GM12878 (cell line): ENCODE data around the gene FAM111B. TPM values are rescaled to one million over a fixed set of nuclear protein-coding genes. Genes with fewer than 3 reads are reported as not detected.

ENCODE experiments used
- ASH2L ChIP-seq: fragments of 300-600, 200-600 bp; sonication (generic); IDR thresholded peaks from 2 replicates; pipeline ENCODE4 v1.6.1; 2017; ENCODE audit warnings: low read depth, mild to moderate bottlenecking, borderline replicate concordance
- ATF2 ChIP-seq: IDR thresholded peaks from 2 replicates; pipeline ENCODE4 v1.6.1; 2012; ENCODE audit warnings: low read length, inconsistent platforms
- BCL11A ChIP-seq: IDR thresholded peaks from 2 replicates; pipeline ENCODE4 v1.6.1; 2011; ENCODE audit warnings: low read depth, low read length
- CREM ChIP-seq: IDR thresholded peaks from 2 replicates; pipeline ENCODE4 v1.6.1; 2014; ENCODE audit warnings: antibody characterized with exemption, low read depth
- E2F8 ChIP-seq: fragments of 450-650 bp; IDR thresholded peaks from 2 replicates; pipeline ENCODE4 v1.6.1; 2018; ENCODE audit warnings: mild to moderate bottlenecking, low read depth, moderate library complexity; ENCODE audit not compliant: partially characterized antibody
- HDGF ChIP-seq: fragments of 450-650 bp; IDR thresholded peaks from 2 replicates; pipeline ENCODE4 v1.6.1; 2016; ENCODE audit warnings: antibody characterized with exemption
- IRF3 ChIP-seq: fragments of 450-650 bp; IDR thresholded peaks from 2 replicates; pipeline ENCODE4 v1.6.1; 2014; ENCODE audit warnings: mild to moderate bottlenecking
- JUNB ChIP-seq: IDR thresholded peaks from 2 replicates; pipeline ENCODE4 v1.6.1; 2016; ENCODE audit warnings: antibody characterized with exemption, mild to moderate bottlenecking
- KAT2A ChIP-seq: conservative IDR thresholded peaks from 2 replicates; pipeline ENCODE4 v1.6.1; 2011; ENCODE audit warnings: low read depth, low read length; ENCODE audit not compliant: control insufficient read depth
- KLF5 ChIP-seq: fragments of 450-650 bp; IDR thresholded peaks from 2 replicates; pipeline ENCODE4 v1.6.1; 2014; ENCODE audit warnings: mild to moderate bottlenecking; ENCODE audit not compliant: partially characterized antibody
- NFXL1 ChIP-seq: fragments of 450-650 bp; IDR thresholded peaks from 2 replicates; pipeline ENCODE4 v1.6.1; 2017; ENCODE audit warnings: antibody characterized with exemption, mild to moderate bottlenecking, borderline replicate concordance
- NFYB ChIP-seq: IDR thresholded peaks from 2 replicates; pipeline ENCODE4 v1.6.1; 2011; ENCODE audit warnings: low read depth, mild to moderate bottlenecking, low read length, improper control_type of control experiment, moderate library complexity; ENCODE audit not compliant: insufficient read depth
- NKRF ChIP-seq: fragments of 450-650 bp; conservative IDR thresholded peaks from 2 replicates; pipeline ENCODE4 v1.6.1; 2017; ENCODE audit warnings: mild to moderate bottlenecking, moderate library complexity
- NR2C1 ChIP-seq: fragments of 450-650 bp; IDR thresholded peaks from 2 replicates; pipeline ENCODE4 v1.6.1; 2017; ENCODE audit warnings: antibody characterized with exemption, mild to moderate bottlenecking, moderate library complexity
- RAD21 ChIP-seq: IDR thresholded peaks from 2 replicates; pipeline ENCODE4 v1.6.1; 2011; ENCODE audit warnings: mild to moderate bottlenecking, low read depth, low read length, moderate library complexity; ENCODE audit not compliant: insufficient read depth
- RELB ChIP-seq: fragments of 450-650 bp; IDR thresholded peaks from 2 replicates; pipeline ENCODE4 v1.6.1; 2017; ENCODE audit warnings: low read depth, mild to moderate bottlenecking, moderate library complexity
- SIN3A ChIP-seq: IDR thresholded peaks from 2 replicates; pipeline ENCODE4 v1.6.1; 2012; ENCODE audit warnings: low read depth, low read length, improper control_type of control experiment
- SMC3 ChIP-seq: IDR thresholded peaks from 2 replicates; pipeline ENCODE4 v1.6.1; 2011; ENCODE audit warnings: low read length, improper control_type of control experiment, borderline replicate concordance
- SUPT20H ChIP-seq: IDR thresholded peaks from 2 replicates; pipeline ENCODE4 v1.6.1; 2011; ENCODE audit warnings: low read depth, mild to moderate bottlenecking, low read length, moderate library complexity, borderline replicate concordance; ENCODE audit not compliant: control insufficient read depth
- SUZ12 ChIP-seq: fragments of 200-600 bp; sonication (generic); IDR thresholded peaks from one replicate; pipeline ENCODE4 v1.6.1; 2018; ENCODE audit warnings: antibody characterized with exemption, mild to moderate bottlenecking; ENCODE audit not compliant: unreplicated experiment
- ZNF384 ChIP-seq: IDR thresholded peaks from 2 replicates; pipeline ENCODE4 v1.6.1; 2012; ENCODE audit warnings: low read depth, mild to moderate bottlenecking, low read length, improper control_type of control experiment, borderline replicate concordance
- polyA plus RNA-seq, 11 experiments: library from polyadenylated mRNA; depleted of rRNA in 4 of 11; unstranded in 6 of 11; stranded (reverse) in 5 of 11; fragments of >200 nt; fragmentation: Nextera tagmentation in 4 of 11; fragmentation: Illumina TruSeq in 1 of 11; extraction: Ambion mirVana in 4 of 11; extraction: Trizol in 1 of 11; gene quantifications; 1 replicate in 1 of 11; 2 replicates in 10 of 11; pipeline versions ENCODE4 v1.2.1 to v1.2.3, GENCODE V29; 2011 to 2016; ENCODE audit warnings: inconsistent platforms in 2 of 11, missing spikeins in 2 of 11, low read depth in 1 of 11
- total RNA-seq, 4 experiments: library from RNA; depleted of rRNA in 3 of 4; stranded (reverse); fragments of >200 nt in 3 of 4; fragmentation: Illumina TruSeq in 1 of 4; extraction: Trizol in 1 of 4; gene quantifications; 2 replicates each; pipeline versions ENCODE4 v1.2.1 to v1.2.3, GENCODE V29; 2013 to 2021

FAM111B gene
- total and polyA plus RNA-seq, 10 of the 15 experiments (the other 5 are each of a cell fraction or from before 2014, with no cell fraction given) = 35.9 to 97.2 (median 62.1) TPM

- TF ChIP-seq IRF3 (no peak), KLF5 (no peak), SIN3A (peak; percentile 99), KAT2A (no peak), NR2C1 (no peak), SUPT20H (no peak), RAD21 (no peak), CREM (no peak), RELB (peak; percentile 86), ZNF384 (no peak), NKRF (peak; percentile 100), ASH2L (no peak), SMC3 (no peak), HDGF (peak; percentile 69), NFXL1 (no peak), JUNB (no peak), E2F8 (peak; percentile 34), SUZ12 (no peak), BCL11A (no peak), ATF2 (no peak), NFYB (peak; percentile 60; the same call in 1 of the 2 replicates)
Measured at GRCh38 chr11:59144579-59145345, 37.7 kb downstream of the FAM111B start (continued).
